HEK293T (cell line): Measurements from ENCODE around the gene EHD4.

Experiments used
- CTCF ChIA-PET: fragments of 350-600 bp; formaldehyde crosslinking; extraction: SDS; loops from one replicate; lab custom pipeline; 2021; ENCODE audit warnings: antibody characterized with exemption, inconsistent platforms; lab: Yijun Ruan, JAX
- POLR2A ChIA-PET: fragments of 350-600 bp; formaldehyde crosslinking; extraction: SDS; loops from one replicate; lab custom pipeline; 2020; ENCODE audit warnings: antibody characterized with exemption, inconsistent platforms; lab: Yijun Ruan, JAX
- DNase-seq: peaks from one replicate; pipeline ENCODE4 v3.0.0; 2012; ENCODE audit warnings: mixed read lengths; ENCODE audit errors: extremely low spot score
- ARNT ChIP-seq: fragments of 450-650 bp; IDR thresholded peaks from 2 replicates; pipeline ENCODE4 v1.6.1; 2017; ENCODE audit warnings: mild to moderate bottlenecking
- BHLHE40 ChIP-seq: fragments of 450-650 bp; IDR thresholded peaks from 2 replicates; pipeline ENCODE4 v1.6.1; 2016; ENCODE audit warnings: mild to moderate bottlenecking, moderate library complexity, borderline replicate concordance
- CTBP1 ChIP-seq: fragments of 450-650 bp; IDR thresholded peaks from 2 replicates; pipeline ENCODE4 v1.6.1; 2016; ENCODE audit warnings: borderline replicate concordance
- ELF4 ChIP-seq: fragments of 450-650 bp; IDR thresholded peaks from 2 replicates; pipeline ENCODE4 v1.6.1; 2017; ENCODE audit warnings: antibody characterized with exemption
- FOXA1 ChIP-seq: fragments of 450-650 bp; IDR thresholded peaks from 2 replicates; pipeline ENCODE4 v1.6.1; 2016; ENCODE audit warnings: mild to moderate bottlenecking
- FOXK2 ChIP-seq: fragments of 450-650 bp; IDR thresholded peaks from 2 replicates; pipeline ENCODE4 v1.6.1; 2016; ENCODE audit warnings: mild to moderate bottlenecking
- FOXM1 ChIP-seq: fragments of 450-650 bp; IDR thresholded peaks from 2 replicates; pipeline ENCODE4 v1.6.1; 2017; ENCODE audit warnings: mild to moderate bottlenecking, borderline replicate concordance
- HDGF ChIP-seq: fragments of 450-650 bp; IDR thresholded peaks from 2 replicates; pipeline ENCODE4 v1.6.1; 2017; ENCODE audit warnings: antibody characterized with exemption, borderline replicate concordance
- L3MBTL2 ChIP-seq: fragments of 450-650 bp; conservative IDR thresholded peaks from 2 replicates; pipeline ENCODE4 v1.6.1; 2016; ENCODE audit warnings: mild to moderate bottlenecking
- LEF1 ChIP-seq: fragments of 450-650 bp; IDR thresholded peaks from 2 replicates; pipeline ENCODE4 v1.6.1; 2017; ENCODE audit warnings: mild to moderate bottlenecking, borderline replicate concordance
- NFRKB ChIP-seq: fragments of 450-650 bp; IDR thresholded peaks from 2 replicates; pipeline ENCODE4 v1.6.1; 2016; ENCODE audit warnings: mild to moderate bottlenecking, moderate library complexity
- SP1 ChIP-seq: fragments of 450-650 bp; IDR thresholded peaks from 2 replicates; pipeline ENCODE4 v1.6.1; 2017
- SUZ12 ChIP-seq: fragments of 450-650 bp; IDR thresholded peaks from 2 replicates; pipeline ENCODE4 v1.6.1; 2016; ENCODE audit warnings: mild to moderate bottlenecking
- TARDBP ChIP-seq: fragments of 450-650 bp; IDR thresholded peaks from 2 replicates; pipeline ENCODE4 v1.6.1; 2016
- ZNF384 ChIP-seq: fragments of 450-650 bp; IDR thresholded peaks from 2 replicates; pipeline ENCODE4 v1.6.1; 2016
- TF ChIP-seq, protein P1 (sequence below): fragments of 450-650 bp; IDR thresholded peaks from 2 replicates; pipeline ENCODE4 v1.6.1; 2016

Gene EHD4

GRCh38 chr15:41934843-41935242 is 37.5 kb downstream of the EHD4 start:
- ChIA-PET POLR2A (no interaction called here), CTCF (no interaction called here)
- TF ChIP-seq ZNF384 (no peak), BHLHE40 (no peak), FOXK2 (no peak), LEF1 (no peak), ARNT (no peak), CTBP1 (no peak), SUZ12 (no peak), TARDBP (no peak), FOXM1 (no peak), FOXA1 (no peak), L3MBTL2 (no peak), HDGF (no peak), NFRKB (no peak), ELF4 (no peak), SP1 (no peak)
- TF ChIP-seq, protein P1, sequence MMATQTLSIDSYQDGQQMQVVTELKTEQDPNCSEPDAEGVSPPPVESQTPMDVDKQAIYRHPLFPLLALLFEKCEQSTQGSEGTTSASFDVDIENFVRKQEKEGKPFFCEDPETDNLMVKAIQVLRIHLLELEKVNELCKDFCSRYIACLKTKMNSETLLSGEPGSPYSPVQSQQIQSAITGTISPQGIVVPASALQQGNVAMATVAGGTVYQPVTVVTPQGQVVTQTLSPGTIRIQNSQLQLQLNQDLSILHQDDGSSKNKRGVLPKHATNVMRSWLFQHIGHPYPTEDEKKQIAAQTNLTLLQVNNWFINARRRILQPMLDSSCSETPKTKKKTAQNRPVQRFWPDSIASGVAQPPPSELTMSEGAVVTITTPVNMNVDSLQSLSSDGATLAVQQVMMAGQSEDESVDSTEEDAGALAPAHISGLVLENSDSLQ: no peak
- DNase-seq: no peak

GRCh38 chr15:41933771-41934170 is 38.6 kb downstream of the EHD4 start:
- DNase-seq: no peak
- ChIA-PET CTCF (no interaction called here), POLR2A (no interaction called here)
- no peak for TF ChIP-seq NFRKB
- no peak for TF ChIP-seq FOXK2
- no peak for TF ChIP-seq LEF1
- TF ChIP-seq HDGF: no peak
- no peak for TF ChIP-seq BHLHE40
- no peak for TF ChIP-seq SUZ12
- TF ChIP-seq ARNT: no peak
- TF ChIP-seq, protein P1: no peak
- no peak for TF ChIP-seq TARDBP
- TF ChIP-seq ZNF384: no peak
- no peak for TF ChIP-seq CTBP1

- TF ChIP-seq ELF4: no peak
- POLR2A ChIA-PET: no interaction called here
- no peak for DNase-seq
- CTCF ChIA-PET: no interaction called here
Observed at GRCh38 chr15:41933326-41933725, 39.0 kb downstream of the EHD4 start.

DNA sequence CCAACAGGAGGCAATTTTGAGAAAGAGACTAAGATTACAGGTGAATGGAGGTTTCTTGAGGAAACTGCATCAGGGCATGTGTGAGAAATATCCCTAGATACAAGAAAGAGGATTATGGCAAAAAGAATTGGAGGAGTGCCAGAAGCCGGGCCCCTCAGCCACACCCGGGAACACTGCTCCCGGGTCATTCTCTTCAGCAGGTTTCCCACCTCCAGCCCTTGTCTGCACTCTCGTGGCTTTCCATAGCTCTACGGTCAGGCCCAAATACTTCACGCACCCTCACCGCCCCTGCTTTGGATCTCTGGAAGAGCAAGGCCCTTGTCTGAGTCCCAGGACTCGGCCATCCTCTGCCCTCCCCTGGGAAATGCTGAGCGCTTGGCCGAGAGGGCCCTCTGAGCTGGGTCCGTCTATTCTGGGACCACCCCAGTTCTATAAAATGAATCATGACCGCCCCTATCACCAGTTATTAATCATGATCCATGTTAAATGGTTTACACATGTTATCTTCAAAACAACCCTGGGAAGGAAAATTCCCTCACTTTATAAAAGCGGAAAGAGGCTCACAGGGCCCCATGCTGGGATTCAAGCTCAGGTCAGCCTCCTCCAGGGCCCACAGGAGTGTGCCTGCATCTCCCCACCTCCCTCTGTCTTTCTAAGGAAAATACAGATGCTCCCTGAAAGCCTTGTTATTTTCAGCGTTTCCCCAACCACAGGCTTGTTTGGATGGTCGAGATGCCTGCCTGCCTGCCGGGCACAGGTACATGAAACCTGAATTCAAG is 39.7 kb downstream of the EHD4 start:
- TF ChIP-seq, protein P1: no peak
- TF ChIP-seq ZNF384: no peak
- no peak for TF ChIP-seq SUZ12
- no peak for TF ChIP-seq L3MBTL2
- TF ChIP-seq SP1: no peak
- no peak for TF ChIP-seq NFRKB
- no peak for TF ChIP-seq CTBP1
- no peak for TF ChIP-seq BHLHE40
- TF ChIP-seq FOXK2: no peak
- TF ChIP-seq ELF4: no peak
- TF ChIP-seq FOXA1: no peak
- TF ChIP-seq ARNT: no peak
- TF ChIP-seq FOXM1: no peak
- no peak for TF ChIP-seq LEF1
- no peak for TF ChIP-seq HDGF
- no peak for TF ChIP-seq TARDBP
- ChIA-PET POLR2A (no interaction called here), CTCF (no interaction called here)
- no peak for DNase-seq

DNA sequence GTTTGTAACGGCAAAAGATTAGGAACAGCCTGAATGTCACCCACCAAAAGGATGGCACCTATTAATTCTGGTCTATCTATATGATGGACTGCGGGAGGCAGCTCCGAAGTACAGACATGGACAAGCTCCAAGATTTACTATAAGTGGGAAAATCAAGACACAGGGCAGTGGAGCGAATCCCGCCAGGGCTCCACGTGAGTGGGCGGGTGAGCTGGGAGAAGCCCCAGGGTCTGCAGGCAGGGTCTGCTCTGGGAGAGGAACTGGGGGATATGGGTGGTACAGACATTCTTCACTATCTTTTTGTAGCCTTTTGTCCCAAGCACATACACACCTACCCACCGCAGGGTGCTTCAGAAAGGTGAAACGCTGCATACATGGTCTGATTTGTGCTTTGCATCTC is 40.3 kb downstream of the EHD4 start:
- ChIA-PET POLR2A (no interaction called here), CTCF (no interaction called here)
- DNase-seq: no peak
- TF ChIP-seq SP1: no peak
- TF ChIP-seq LEF1: no peak
- no peak for TF ChIP-seq ARNT
- no peak for TF ChIP-seq HDGF
- TF ChIP-seq, protein P1: no peak
- no peak for TF ChIP-seq NFRKB
- no peak for TF ChIP-seq SUZ12
- no peak for TF ChIP-seq BHLHE40
- no peak for TF ChIP-seq ZNF384
- no peak for TF ChIP-seq CTBP1
- no peak for TF ChIP-seq L3MBTL2
- no peak for TF ChIP-seq FOXA1
- no peak for TF ChIP-seq FOXK2
- TF ChIP-seq ELF4: no peak
- TF ChIP-seq FOXM1: no peak
- no peak for TF ChIP-seq TARDBP

- ChIA-PET POLR2A (interaction anchor here (0.7 kb wide), 1 partner anchor 102 kb away, joined by 3 read pairs; no protein-coding TSS in a partner anchor), CTCF (interaction anchor here (1.0 kb wide), 1 partner anchor 12 kb away, joined by 3 read pairs; no protein-coding TSS in a partner anchor)
- TF ChIP-seq CTBP1: no peak
- no peak for TF ChIP-seq SP1
- no peak for TF ChIP-seq FOXA1
- no peak for TF ChIP-seq FOXK2
- no peak for TF ChIP-seq ELF4
- no peak for TF ChIP-seq ARNT
- TF ChIP-seq FOXM1: no peak
- TF ChIP-seq HDGF: no peak
- no peak for TF ChIP-seq NFRKB
- TF ChIP-seq SUZ12: no peak
- no peak for TF ChIP-seq TARDBP
- DNase-seq: no peak
Observed at GRCh38 chr15:41930867-41931222, 41.5 kb downstream of the EHD4 start.
